BJ (cell line): Measurements from ENCODE around the gene PSG6. TPM values are rescaled to one million over a fixed set of nuclear protein-coding genes. Genes with fewer than 3 reads are reported as not detected.
A peak's percentile ranks its signal among the peaks of the same experiment; 100 is the strongest.
"Not testable (repeated sequence)": the region's sequence is repeated elsewhere in the genome, so short reads cannot be mapped to it uniquely, and the experiment has no call there.

Source experiments
- CTCF ChIA-PET: fragments of 350-600 bp; formaldehyde crosslinking; extraction: SDS; loops from one replicate; lab custom pipeline; 2021; ENCODE audit warnings: antibody characterized with exemption, inconsistent platforms; lab: Yijun Ruan, JAX
- POLR2A ChIA-PET: fragments of 300-600 bp; sonication (Branson Sonifier 250); formaldehyde crosslinking; extraction: SDS; loops from one replicate; lab custom pipeline; 2021; ENCODE audit warnings: antibody characterized with exemption; lab: Charles Lee
- DNase-seq: peaks from one replicate; pipeline ENCODE4 v3.0.0-alpha.2; 2011; ENCODE audit warnings: low read depth
- H3K27me3 ChIP-seq: 2 replicates; pipeline ENCODE4 v1.6.0; 2011; ENCODE audit warnings: low read length; ENCODE audit not compliant: control insufficient read depth, insufficient read depth
- H3K36me3 ChIP-seq: 2 replicates; pipeline ENCODE4 v1.5.1; 2011; ENCODE audit warnings: low read length; ENCODE audit not compliant: control insufficient read depth, insufficient read depth
- H3K4me3 ChIP-seq: 2 replicates; pipeline ENCODE4 v1.5.1; 2011; ENCODE audit warnings: low read depth, mild to moderate bottlenecking, control low read depth, low read length
- polyA plus RNA-seq: library from polyadenylated mRNA; depleted of rRNA; stranded (reverse); fragments of >200 nt; gene quantifications from 2 replicates; pipeline ENCODE4 v1.2.3, GENCODE V29; 2011; rRNA removed
- TF ChIP-seq, protein P1 (sequence below): IDR thresholded peaks from 2 replicates; pipeline ENCODE4 v1.5.1; 2011; ENCODE audit warnings: low read depth, mild to moderate bottlenecking, control low read depth, inconsistent platforms, low read length, moderate library complexity; ENCODE audit not compliant: insufficient read depth

Gene PSG6
- polyA plus RNA-seq, 1 experiment, result 1.0 TPM

DNA sequence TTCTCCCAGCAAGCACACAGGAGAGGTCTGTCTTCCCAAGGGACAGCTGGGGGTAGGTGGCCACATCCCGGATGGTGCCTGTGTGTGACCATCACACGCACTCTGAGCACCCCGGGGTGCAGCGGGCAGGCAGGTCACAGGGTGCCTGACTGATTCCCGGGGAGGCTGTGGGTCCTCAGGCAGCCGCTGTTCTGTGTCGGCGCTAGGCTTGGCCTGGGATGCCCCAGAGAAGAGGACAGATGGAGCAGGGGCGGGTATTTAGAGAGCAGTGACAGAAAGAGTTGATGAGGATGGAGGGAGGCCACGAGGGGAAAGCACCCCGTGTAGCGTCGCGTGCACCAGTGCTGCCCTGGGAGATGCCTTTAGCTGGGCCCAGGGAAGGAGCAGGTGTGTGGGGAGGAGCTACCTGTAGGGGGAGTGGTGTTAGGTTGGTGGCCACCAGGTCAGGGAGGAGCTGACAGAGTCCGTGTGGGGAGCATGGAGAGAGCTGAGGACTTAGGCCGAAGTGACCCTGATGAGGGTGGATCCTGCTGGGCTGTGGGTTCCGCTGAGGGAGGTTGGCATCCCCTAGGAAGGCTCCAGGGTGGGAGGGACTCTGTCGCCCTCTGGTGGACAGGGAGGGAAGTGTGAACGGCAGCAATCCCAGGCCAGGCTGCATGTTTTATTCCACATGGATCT lies 60.7 kb downstream of the PSG6 start:
- H3K36me3 ChIP-seq, DNase-seq, CTCF ChIA-PET, H3K4me3 ChIP-seq, H3K27me3 ChIP-seq, POLR2A ChIA-PET: not testable (repeated sequence)
- TF ChIP-seq, protein P1, sequence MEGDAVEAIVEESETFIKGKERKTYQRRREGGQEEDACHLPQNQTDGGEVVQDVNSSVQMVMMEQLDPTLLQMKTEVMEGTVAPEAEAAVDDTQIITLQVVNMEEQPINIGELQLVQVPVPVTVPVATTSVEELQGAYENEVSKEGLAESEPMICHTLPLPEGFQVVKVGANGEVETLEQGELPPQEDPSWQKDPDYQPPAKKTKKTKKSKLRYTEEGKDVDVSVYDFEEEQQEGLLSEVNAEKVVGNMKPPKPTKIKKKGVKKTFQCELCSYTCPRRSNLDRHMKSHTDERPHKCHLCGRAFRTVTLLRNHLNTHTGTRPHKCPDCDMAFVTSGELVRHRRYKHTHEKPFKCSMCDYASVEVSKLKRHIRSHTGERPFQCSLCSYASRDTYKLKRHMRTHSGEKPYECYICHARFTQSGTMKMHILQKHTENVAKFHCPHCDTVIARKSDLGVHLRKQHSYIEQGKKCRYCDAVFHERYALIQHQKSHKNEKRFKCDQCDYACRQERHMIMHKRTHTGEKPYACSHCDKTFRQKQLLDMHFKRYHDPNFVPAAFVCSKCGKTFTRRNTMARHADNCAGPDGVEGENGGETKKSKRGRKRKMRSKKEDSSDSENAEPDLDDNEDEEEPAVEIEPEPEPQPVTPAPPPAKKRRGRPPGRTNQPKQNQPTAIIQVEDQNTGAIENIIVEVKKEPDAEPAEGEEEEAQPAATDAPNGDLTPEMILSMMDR, result peak; percentile 55

DNA sequence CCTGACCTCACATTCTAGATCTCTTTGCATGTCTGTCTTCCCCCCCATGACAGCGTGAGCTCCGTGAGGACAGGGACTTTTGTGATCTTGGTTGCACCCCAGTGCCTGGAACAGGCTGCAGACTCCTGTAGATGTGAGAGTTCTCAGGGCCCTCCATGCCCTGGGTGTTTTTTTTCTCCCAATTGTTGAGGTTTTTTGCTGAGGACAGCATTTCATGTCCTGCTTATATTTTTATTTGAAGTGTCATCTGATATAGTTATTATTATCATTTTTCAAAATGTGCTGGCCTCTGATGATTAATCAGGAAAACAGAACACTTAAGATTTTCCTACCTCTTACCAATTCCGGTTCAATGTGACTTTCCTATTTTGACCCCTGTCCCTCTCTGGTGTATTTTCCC lies 62.9 kb downstream of the PSG6 start:
- H3K27me3 ChIP-seq, CTCF ChIA-PET, POLR2A ChIA-PET, H3K36me3 ChIP-seq, DNase-seq, H3K4me3 ChIP-seq: not testable (repeated sequence)

DNA sequence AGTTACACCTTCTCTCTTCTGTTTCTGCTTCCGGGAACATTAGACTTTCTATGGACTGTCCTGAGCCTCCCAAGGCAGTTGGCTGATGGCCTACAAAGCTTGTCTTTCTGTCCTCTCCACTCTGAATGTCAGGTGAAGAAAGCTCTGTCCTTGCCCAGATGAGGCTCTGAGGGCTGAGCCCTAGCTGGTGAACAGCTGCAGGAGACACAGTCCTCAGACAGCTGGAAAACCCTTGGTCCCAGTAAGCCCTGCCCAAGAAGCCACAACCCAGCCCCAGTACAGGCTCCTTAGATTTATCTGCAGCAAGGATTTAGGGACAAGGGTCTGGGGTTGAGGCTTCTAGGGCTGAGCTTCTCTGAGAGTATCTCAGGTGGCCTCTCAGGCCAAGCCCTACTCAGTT lies 64.5 kb downstream of the PSG6 start:
- DNase-seq, H3K4me3 ChIP-seq, POLR2A ChIA-PET, H3K36me3 ChIP-seq, H3K27me3 ChIP-seq: not testable (repeated sequence)
- CTCF ChIA-PET, result interaction anchor here (0.8 kb wide), 1 partner anchor 23 kb away, joined by 3 read pairs; no protein-coding TSS in a partner anchor

DNA sequence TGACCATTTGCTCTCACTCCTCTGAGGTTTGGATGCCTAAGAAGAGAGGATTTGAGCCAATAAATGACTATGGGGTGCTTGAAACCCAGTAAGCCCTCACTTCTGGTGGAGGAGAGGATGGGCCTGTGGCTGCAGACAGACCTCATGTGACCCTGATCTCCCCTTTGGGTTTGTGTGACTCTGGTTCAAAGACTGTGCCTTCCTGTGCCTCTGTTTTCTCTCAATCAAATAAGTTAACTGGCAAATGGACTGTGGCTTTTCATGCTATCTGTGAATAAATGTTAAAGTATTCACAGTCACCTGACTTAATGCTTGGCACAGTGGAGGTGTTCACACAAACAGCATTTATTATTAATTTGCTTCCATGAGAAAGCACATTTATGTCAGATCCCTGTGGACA lies 64.9 kb downstream of the PSG6 start:
- H3K36me3 ChIP-seq, POLR2A ChIA-PET, H3K4me3 ChIP-seq, H3K27me3 ChIP-seq, DNase-seq, CTCF ChIA-PET: not testable (repeated sequence)

Other genes starting within 250 kb of the PSG6 start
- gene PSG3, start 177.4 kb downstream of the PSG6 start, polyA plus RNA-seq, result 0.39 and 0.49 TPM in 2 replicates
- gene PSG8, start 152.2 kb downstream of the PSG6 start, polyA plus RNA-seq, result 0.34 and 0.63 TPM in 2 replicates
- 14.4 and 17.1 TPM in 2 replicates for gene PSG1, start 38.2 kb downstream of the PSG6 start, polyA plus RNA-seq
- 0.16 and 0.17 TPM in 2 replicates for gene PSG7, start 19.3 kb upstream of the PSG6 start, polyA plus RNA-seq
- 0.80 and 0.83 TPM in 2 replicates for gene PSG11, start 108.6 kb upstream of the PSG6 start, polyA plus RNA-seq
- 3.9 and 4.6 TPM in 2 replicates for gene PSG2, start 164.8 kb upstream of the PSG6 start, polyA plus RNA-seq